ENCODE results near the gene PKN1. TPM values are rescaled to one million over a fixed set of nuclear protein-coding genes. Genes with fewer than 3 reads are reported as not detected.

Gene PKN1
- total RNA-seq, 1 donor from 2014 or later, result 129 TPM

GRCh38 chr19:14517840-14518505 is 84.9 kb downstream of the PKN1 start, which contains the start of gene DNAJB1:
TSS of gene DNAJB1 (minus strand) at chr19:14518397. CDS start at chr19:14518349, 48 bp downstream.
- Histone ChIP-seq H3K9me3 (replicated peaks) (no peaks in the 10 kb centered on the region), H3K36me3 (peaks cover 33% of the 10 kb centered on the region), H3K4me3 (peak within 1 kb of the TSS; percentile 99), H3K4me1 (peaks cover 59% of the 10 kb centered on the region), H3K27ac (replicated peaks) (peak within 1 kb of the TSS; percentile 100), H3K27me3 (ENCODE audit: low read depth) (no peaks in the 10 kb centered on the region)
- intact Hi-C loops (cut with micrococcal nuclease), result no loop called here
- peak; percentile 86 for DNase-seq
- no peak for TF ChIP-seq CTCF (IDR thresholded peaks at IDR 0.05; ENCODE audit: borderline replicate concordance)

DNA sequence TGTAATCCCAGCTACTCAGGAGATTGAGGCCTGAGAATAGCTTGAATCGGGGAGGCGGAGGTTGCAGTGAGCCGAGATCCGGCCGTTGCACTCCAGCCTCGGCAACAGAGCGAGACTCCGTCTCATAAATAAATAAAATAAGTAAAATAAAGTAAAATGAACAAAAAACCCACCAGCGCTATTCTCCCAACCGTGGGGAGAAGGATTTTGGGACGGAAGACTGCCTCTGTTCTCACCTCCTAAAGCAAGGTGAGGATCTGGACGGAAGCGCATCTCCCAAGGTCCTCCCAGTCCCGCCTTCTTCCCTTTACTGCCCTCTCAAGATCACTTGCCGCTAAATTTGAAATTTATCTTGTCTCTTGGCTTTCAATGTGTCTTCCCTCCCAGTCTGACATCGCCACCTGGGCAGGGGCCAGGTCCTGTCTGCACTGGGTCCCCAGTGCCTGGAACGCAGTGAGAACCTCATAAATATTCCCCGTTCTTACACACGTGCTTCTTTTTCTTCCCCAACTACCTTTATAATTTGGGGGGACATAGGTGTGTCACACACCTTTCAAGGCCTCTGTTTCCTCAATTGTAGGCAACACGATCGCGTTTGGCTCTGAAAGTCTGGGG is 86.2 kb downstream of the PKN1 start:
- DNase-seq, result no peak
- peaks cover 28% of the 10 kb centered on the region for H3K36me3 ChIP-seq
- intact Hi-C loops (cut with micrococcal nuclease), result no loop called here
- H3K9me3 ChIP-seq (replicated peaks), result no peaks in the 10 kb centered on the region
- peak overlapping the region; percentile 100 for H3K27ac ChIP-seq (replicated peaks)
- no peak for TF ChIP-seq CTCF (IDR thresholded peaks at IDR 0.05; ENCODE audit: borderline replicate concordance)
- peak overlapping the region; percentile 99 for H3K4me3 ChIP-seq
- H3K27me3 ChIP-seq (ENCODE audit: low read depth), result no peaks in the 10 kb centered on the region
- H3K4me1 ChIP-seq, result peaks cover 46% of the 10 kb centered on the region

GRCh38 chr19:14519860-14520407 is 86.8 kb downstream of the PKN1 start:
- Histone ChIP-seq H3K9me3 (replicated peaks) (no peaks in the 10 kb centered on the region), H3K36me3 (peaks cover 23% of the 10 kb centered on the region), H3K27me3 (ENCODE audit: low read depth) (no peaks in the 10 kb centered on the region), H3K4me1 (peaks cover 40% of the 10 kb centered on the region), H3K27ac (replicated peaks) (peak overlapping the region; percentile 100), H3K4me3 (no peak overlapping the region)
- DNase-seq, result no peak
- TF ChIP-seq CTCF (IDR thresholded peaks at IDR 0.05; ENCODE audit: borderline replicate concordance), result no peak
- intact Hi-C loops (cut with micrococcal nuclease), result no loop called here

DNA sequence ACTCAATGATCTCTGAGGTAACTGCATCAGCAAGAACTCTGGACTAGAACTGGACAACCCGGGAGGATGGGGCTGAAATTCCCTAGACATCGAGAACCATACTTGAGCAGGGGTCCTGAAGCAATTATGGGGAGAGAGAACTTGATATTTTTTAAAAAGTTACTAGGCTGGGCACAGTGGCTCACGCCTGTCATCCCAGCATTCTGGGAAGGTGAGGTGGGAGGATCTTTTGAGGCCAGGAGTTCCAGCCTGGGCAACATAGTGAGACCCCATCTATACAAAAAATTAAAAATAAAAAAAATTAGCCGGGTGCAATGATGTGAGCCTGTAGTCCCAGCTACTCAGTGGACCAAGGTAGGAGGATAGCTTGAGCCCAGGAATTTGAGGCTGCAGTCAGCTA is 87.4 kb downstream of the PKN1 start:
- H3K27ac ChIP-seq (replicated peaks), result no peak overlapping the region
- DNase-seq, result no peak

More for the DNA sequence above, 87.4 kb downstream of the PKN1 start:
- no peaks in the 10 kb centered on the region for H3K9me3 ChIP-seq (replicated peaks)
- H3K4me3 ChIP-seq, result no peak overlapping the region
- intact Hi-C loops (cut with micrococcal nuclease), result no loop called here
- TF ChIP-seq CTCF (IDR thresholded peaks at IDR 0.05; ENCODE audit: borderline replicate concordance), result no peak
- H3K36me3 ChIP-seq, result peaks cover 16% of the 10 kb centered on the region
- H3K27me3 ChIP-seq (ENCODE audit: low read depth), result no peaks in the 10 kb centered on the region
- H3K4me1 ChIP-seq, result peaks cover 34% of the 10 kb centered on the region

Other genes with a start within 250 kb of the PKN1 start
- gene ADGRL1, start 227.1 kb upstream of the PKN1 start, total RNA-seq, result 16.1 TPM
- 32.7 TPM for gene ADGRE5, start 51.9 kb upstream of the PKN1 start, total RNA-seq
- gene DDX39A, start 14.0 kb upstream of the PKN1 start, total RNA-seq, result 33.4 TPM
- gene PTGER1, start 42.0 kb downstream of the PKN1 start, total RNA-seq, result not detected
- gene GIPC1, start 62.8 kb downstream of the PKN1 start, total RNA-seq, result 45.5 TPM
- 48.7 TPM for gene DNAJB1, start 85.1 kb downstream of the PKN1 start, total RNA-seq
- gene TECR, start 96.3 kb downstream of the PKN1 start, total RNA-seq, result 69.3 TPM
- gene NDUFB7, start 138.8 kb downstream of the PKN1 start, total RNA-seq, result 501 TPM
- gene CLEC17A, start 149.8 kb downstream of the PKN1 start, total RNA-seq, result not detected
- gene ADGRE3, start 241.5 kb downstream of the PKN1 start, total RNA-seq, result not detected